Thyroid gland (tissue), 4 donors: Measurements from ENCODE around the gene BMP8B. TPM values are rescaled to one million over a fixed set of nuclear protein-coding genes. Genes with fewer than 3 reads are reported as not detected.
"Not testable (repeated sequence)": the region's sequence is repeated elsewhere in the genome, so short reads cannot be mapped to it uniquely, and the experiment has no call there.

ENCODE experiments used
- DNase-seq, 2 donors: peaks; one replicate each; pipeline ENCODE4 v3.0.0-alpha.2; 2019
- H3K27ac ChIP-seq, 3 donors: fragments of 200-600 bp; sonication (generic); 1 replicate in 2 of 3; 2 replicates in 1 of 3; pipeline ENCODE4 v1.5.1; 2016 to 2019; ENCODE audit warnings: mild to moderate bottlenecking in 1 of 3, moderate library complexity in 1 of 3
- H3K27me3 ChIP-seq: fragments of 200-600 bp; sonication (generic); one replicate; pipeline ENCODE4 v1.5.1; 2019
- H3K36me3 ChIP-seq, 2 donors: fragments of 200-600 bp; sonication (generic); one replicate each; pipeline ENCODE4 v1.5.1; 2016 to 2019
- H3K4me1 ChIP-seq, 2 donors: fragments of 200-600 bp; sonication (generic); one replicate each; pipeline ENCODE4 v1.5.1; 2017 to 2019
- H3K4me3 ChIP-seq, 3 donors: fragments of 200-600 bp; sonication (generic); replicated peaks in 1 of 3; 1 replicate in 2 of 3; 2 replicates in 1 of 3; pipeline ENCODE4 v1.5.1; 2016; ENCODE audit warnings: mild to moderate bottlenecking in 1 of 3
- H3K9me3 ChIP-seq: fragments of 200-600 bp; sonication (generic); one replicate; pipeline ENCODE4 v1.5.1; 2017
- CTCF ChIP-seq, 6 experiments: fragments of 200-600 bp in 3 of 6; fragments of 450-650 bp in 3 of 6; sonication (generic) in 3 of 6; IDR thresholded peaks; one replicate each; pipeline ENCODE4 v1.5.1; 2016 to 2019; ENCODE audit warnings: antibody characterized with exemption in 6 of 6, mild to moderate bottlenecking in 2 of 6, inconsistent platforms in 1 of 6, moderate library complexity in 1 of 6
- POLR2A ChIP-seq, 2 donors: fragments of 450-650 bp; IDR thresholded peaks; one replicate each; pipeline ENCODE4 v1.6.1; 2017; ENCODE audit warnings: antibody characterized with exemption in 2 of 2, mild to moderate bottlenecking in 2 of 2, moderate library complexity in 1 of 2
- WGBS, 2 donors: methylation state at CpG; one replicate each; pipeline ENCODE4 v1.1.5; 2017; 5-methylcytosine and 5-hydroxymethylcytosine counted together
- intact Hi-C: fragments of 100-400 bp; cut with DNase I; formaldehyde crosslinking; loops from one replicate; pipeline ENCODE4 v1.15.1; 2023
- total RNA-seq, 4 donors: library from RNA; depleted of rRNA; stranded (reverse); fragments of >200 nt; gene quantifications; one replicate each; pipeline ENCODE4 v1.2.3, GENCODE V29; 2016

BMP8B gene
- total RNA-seq, 4 donors from 2014 or later, result 6.6 to 15.4 (median 8.1) TPM

GRCh38 chr1:39833621-39834385 lies 45.1 kb upstream of the BMP8B start:
- intact Hi-C loops, result no loop called here
- no peaks in the 10 kb centered on the region for H3K27me3 ChIP-seq
- 93% methylated on average over 9 of the region's 9 CpGs for WGBS, 2 donors

DNA sequence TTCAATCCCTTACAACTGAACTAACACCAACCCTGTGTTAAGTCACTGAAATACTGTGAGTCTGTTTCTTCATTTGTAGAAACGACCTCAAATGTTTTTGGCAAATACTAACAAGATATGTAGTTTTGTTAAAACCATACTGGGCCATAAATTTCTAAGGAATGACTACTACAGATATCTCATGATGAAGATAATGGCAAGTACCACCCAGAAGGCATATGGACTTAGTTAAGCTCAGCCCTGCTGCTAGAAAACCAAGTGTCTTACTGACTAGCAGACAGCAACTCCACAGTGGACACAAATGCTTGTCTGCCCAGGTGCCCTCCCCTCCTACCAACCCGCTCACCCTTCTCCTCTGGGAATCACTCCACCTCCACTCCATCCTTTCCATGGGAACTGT lies 44.5 kb upstream of the BMP8B start:
- H3K27me3 ChIP-seq, result no peaks in the 10 kb centered on the region
- peaks cover 0 to 2% of the 10 kb centered on the region in 2 donors for H3K36me3 ChIP-seq
- no peak overlapping the region for H3K4me3 ChIP-seq
- intact Hi-C loops, result no loop called here
- DNase-seq, result no peak
- no peaks in the 10 kb centered on the region for H3K4me1 ChIP-seq
- WGBS, 2 donors, result 85 to 88% methylated on average over 2 of the region's 2 CpGs
- TF ChIP-seq POLR2A (IDR thresholded peaks at IDR 0.05), result no peak
- no peak for TF ChIP-seq CTCF (IDR thresholded peaks at IDR 0.05)
- no peaks in the 10 kb centered on the region for H3K9me3 ChIP-seq
- no peak overlapping the region for H3K27ac ChIP-seq

More at GRCh38 chr1:39833621-39834385, 45.1 kb upstream of the BMP8B start:
- Histone ChIP-seq H3K36me3 (peaks cover 0 to 9% of the 10 kb centered on the region in 2 donors), H3K27ac (no peak overlapping the region), H3K4me1 (no peaks in the 10 kb centered on the region), H3K9me3 (no peaks in the 10 kb centered on the region), H3K4me3 (no peak overlapping the region)
- DNase-seq, result no peak
- no peak for TF ChIP-seq CTCF (IDR thresholded peaks at IDR 0.05)
- TF ChIP-seq POLR2A (IDR thresholded peaks at IDR 0.05), result no peak

DNA sequence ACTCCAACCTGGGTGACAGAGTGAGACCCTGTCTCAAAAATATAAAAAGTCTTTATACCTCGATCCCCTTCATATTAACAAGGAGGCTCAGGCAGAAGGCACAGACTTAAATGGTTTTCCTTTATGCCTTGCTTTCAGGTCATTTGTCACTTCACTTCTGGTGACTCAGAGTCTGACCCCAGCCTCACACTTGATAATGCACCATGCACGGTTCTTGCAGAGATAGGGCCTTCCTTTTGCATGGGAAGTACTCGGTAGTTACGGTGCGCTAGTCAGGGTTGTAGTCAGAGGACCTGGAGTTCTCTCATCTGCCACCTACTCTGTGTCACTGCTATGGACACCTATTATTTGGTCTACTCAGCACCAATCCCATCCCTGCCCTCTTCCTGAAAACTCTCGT lies 43.6 kb upstream of the BMP8B start:
- DNase-seq, result no peak
- no peak overlapping the region for H3K4me3 ChIP-seq
- H3K4me1 ChIP-seq, result no peaks in the 10 kb centered on the region
- no peaks in the 10 kb centered on the region for H3K9me3 ChIP-seq
- TF ChIP-seq POLR2A (IDR thresholded peaks at IDR 0.05), result no peak
- no peak for TF ChIP-seq CTCF (IDR thresholded peaks at IDR 0.05)
- H3K27ac ChIP-seq, result no peak overlapping the region
- intact Hi-C loops, result no loop called here
- WGBS, 2 donors, result 70 to 80% methylated on average over 6 of the region's 6 CpGs
- no peaks in the 10 kb centered on the region for H3K27me3 ChIP-seq
- no peaks in the 10 kb centered on the region for H3K36me3 ChIP-seq

- H3K27ac ChIP-seq, result no peak overlapping the region
- no peaks in the 10 kb centered on the region for H3K36me3 ChIP-seq
- no peaks in the 10 kb centered on the region for H3K4me1 ChIP-seq
- no peak for TF ChIP-seq CTCF (IDR thresholded peaks at IDR 0.05)
- no peak for TF ChIP-seq POLR2A (IDR thresholded peaks at IDR 0.05)
- no peak for DNase-seq
- no peak overlapping the region for H3K4me3 ChIP-seq
- 46 to 49% methylated on average over 6 of the region's 6 CpGs for WGBS, 2 donors
- intact Hi-C loops, result no loop called here
- H3K9me3 ChIP-seq, result no peaks in the 10 kb centered on the region
- no peaks in the 10 kb centered on the region for H3K27me3 ChIP-seq
Measured at GRCh38 chr1:39829791-39830533, 41.3 kb upstream of the BMP8B start.

DNA sequence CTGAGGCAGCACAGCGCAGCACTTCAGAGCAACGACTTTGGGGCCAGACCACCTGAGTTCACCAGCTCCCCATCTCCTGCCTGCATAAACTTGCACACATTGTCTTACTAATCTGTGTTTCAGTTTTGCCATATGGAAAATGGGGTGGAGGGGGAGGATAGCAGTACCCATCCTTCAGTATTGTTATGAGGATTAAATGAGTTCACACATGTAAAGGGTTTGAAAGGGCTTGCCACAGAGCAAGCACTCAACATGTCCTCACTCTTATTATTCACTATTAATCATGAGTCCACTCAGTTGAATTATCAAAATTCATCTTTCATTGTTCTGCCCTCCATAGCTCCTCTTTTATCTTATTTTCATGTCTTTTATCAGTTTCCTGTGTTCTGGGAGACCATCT lies 40.1 kb upstream of the BMP8B start:
- WGBS, 2 donors, result 77 to 89% methylated on average over 2 of the region's 2 CpGs
- TF ChIP-seq CTCF (IDR thresholded peaks at IDR 0.05), result no peak
- Histone ChIP-seq H3K27me3 (no peaks in the 10 kb centered on the region), H3K4me1 (no peaks in the 10 kb centered on the region), H3K36me3 (no peaks in the 10 kb centered on the region), H3K4me3 (no peak overlapping the region), H3K27ac (no peak overlapping the region), H3K9me3 (no peaks in the 10 kb centered on the region)
- intact Hi-C loops, result no loop called here
- no peak for DNase-seq

GRCh38 chr1:39828255-39828654 lies 39.6 kb upstream of the BMP8B start:
- 76 to 86% methylated on average over 6 of the region's 6 CpGs for WGBS, 2 donors
- H3K4me3 ChIP-seq, intact Hi-C loops, H3K9me3 ChIP-seq, H3K27me3 ChIP-seq, H3K27ac ChIP-seq, H3K36me3 ChIP-seq, H3K4me1 ChIP-seq, DNase-seq: not testable (repeated sequence)
